MM.1S (cell line): ENCODE results near the gene POPDC3.

Experiments used
- EZH2 ChIP-seq: fragments of 300-600 bp; sonication (generic); optimal IDR thresholded peaks from 2 replicates; pipeline ENCODE3; 2017; ENCODE audit warnings: low read depth, mild to moderate bottlenecking, antibody characterized with exemption, low read length, mixed read lengths
- EZH2phosphoT487 ChIP-seq: fragments of 300-600 bp; sonication (generic); IDR thresholded peaks from 2 replicates; pipeline ENCODE4 v1.6.1; 2018; ENCODE audit warnings: antibody characterized with exemption, low read length
- TF ChIP-seq, protein P1 (sequence below): fragments of 300-600 bp; sonication (generic); IDR thresholded peaks from 2 replicates; pipeline ENCODE4 v1.5.1; 2016; ENCODE audit warnings: antibody characterized with exemption, low read length, mixed read lengths

DNA sequence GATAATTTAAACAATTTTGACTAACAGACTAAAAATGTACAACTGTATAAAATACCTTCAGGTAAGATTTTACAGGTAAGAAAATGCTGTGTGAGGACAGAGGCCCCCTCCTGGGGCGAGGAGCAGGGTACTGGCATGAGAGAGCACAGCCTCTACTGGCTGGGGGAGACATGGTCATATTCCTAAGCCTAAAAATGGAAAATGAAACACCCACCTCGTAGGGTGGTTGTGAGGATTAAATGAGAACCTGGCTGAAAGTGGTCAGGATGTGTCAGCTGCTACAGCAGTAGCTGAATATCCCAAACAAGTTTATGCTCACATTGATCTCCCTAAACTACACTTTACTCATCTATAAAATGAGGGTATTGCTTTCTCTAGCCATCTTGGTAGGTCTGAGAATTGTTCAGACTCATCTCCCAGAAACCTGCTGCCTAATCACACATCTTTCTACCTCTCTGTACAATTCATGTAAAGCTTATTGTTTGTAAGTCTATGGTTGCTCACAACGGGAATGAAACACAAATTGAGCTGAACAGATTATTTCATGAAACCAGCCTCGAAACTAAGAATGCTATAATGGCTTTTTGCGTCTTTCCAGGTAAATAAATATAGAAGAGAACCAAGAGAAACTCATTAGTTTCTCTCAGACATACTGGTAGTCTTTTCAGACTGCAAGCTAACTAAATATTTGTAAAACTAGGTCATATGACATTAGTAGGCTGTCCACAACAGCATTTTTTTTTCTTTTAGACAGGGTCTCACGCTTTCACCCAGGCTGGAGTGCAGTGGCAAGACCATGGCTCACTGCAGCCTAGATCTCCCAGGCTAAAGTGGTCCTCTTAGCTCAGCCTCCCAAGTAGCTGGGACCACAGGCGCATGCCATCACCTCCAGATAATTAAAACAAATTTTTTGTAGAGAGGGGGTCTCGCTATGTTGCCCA lies 69.6 kb downstream of the POPDC3 start:
- TF ChIP-seq, protein P1, sequence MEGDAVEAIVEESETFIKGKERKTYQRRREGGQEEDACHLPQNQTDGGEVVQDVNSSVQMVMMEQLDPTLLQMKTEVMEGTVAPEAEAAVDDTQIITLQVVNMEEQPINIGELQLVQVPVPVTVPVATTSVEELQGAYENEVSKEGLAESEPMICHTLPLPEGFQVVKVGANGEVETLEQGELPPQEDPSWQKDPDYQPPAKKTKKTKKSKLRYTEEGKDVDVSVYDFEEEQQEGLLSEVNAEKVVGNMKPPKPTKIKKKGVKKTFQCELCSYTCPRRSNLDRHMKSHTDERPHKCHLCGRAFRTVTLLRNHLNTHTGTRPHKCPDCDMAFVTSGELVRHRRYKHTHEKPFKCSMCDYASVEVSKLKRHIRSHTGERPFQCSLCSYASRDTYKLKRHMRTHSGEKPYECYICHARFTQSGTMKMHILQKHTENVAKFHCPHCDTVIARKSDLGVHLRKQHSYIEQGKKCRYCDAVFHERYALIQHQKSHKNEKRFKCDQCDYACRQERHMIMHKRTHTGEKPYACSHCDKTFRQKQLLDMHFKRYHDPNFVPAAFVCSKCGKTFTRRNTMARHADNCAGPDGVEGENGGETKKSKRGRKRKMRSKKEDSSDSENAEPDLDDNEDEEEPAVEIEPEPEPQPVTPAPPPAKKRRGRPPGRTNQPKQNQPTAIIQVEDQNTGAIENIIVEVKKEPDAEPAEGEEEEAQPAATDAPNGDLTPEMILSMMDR: no peak
- no peak for TF ChIP-seq EZH2phosphoT487
- TF ChIP-seq EZH2: no peak
